AG09309 (cell line): Measurements from ENCODE around the gene DDX54.

Source experiments
- DNase-seq: peaks from one replicate; pipeline ENCODE4 v3.0.0-alpha.2; 2010; ENCODE audit warnings: low read depth
- H3K4me3 ChIP-seq: 2 replicates; pipeline ENCODE4 v1.5.1; 2011; ENCODE audit warnings: mild to moderate bottlenecking, low read depth, low read length, moderate library complexity; ENCODE audit not compliant: control insufficient read depth
- TF ChIP-seq, protein P1 (sequence below): IDR thresholded peaks from 2 replicates; pipeline ENCODE4 v1.5.1; 2011; ENCODE audit warnings: mild to moderate bottlenecking, low read depth, low read length, inconsistent platforms; ENCODE audit not compliant: insufficient read depth, control insufficient read depth; ENCODE audit errors: missing control alignments

The DDX54 gene

DNA sequence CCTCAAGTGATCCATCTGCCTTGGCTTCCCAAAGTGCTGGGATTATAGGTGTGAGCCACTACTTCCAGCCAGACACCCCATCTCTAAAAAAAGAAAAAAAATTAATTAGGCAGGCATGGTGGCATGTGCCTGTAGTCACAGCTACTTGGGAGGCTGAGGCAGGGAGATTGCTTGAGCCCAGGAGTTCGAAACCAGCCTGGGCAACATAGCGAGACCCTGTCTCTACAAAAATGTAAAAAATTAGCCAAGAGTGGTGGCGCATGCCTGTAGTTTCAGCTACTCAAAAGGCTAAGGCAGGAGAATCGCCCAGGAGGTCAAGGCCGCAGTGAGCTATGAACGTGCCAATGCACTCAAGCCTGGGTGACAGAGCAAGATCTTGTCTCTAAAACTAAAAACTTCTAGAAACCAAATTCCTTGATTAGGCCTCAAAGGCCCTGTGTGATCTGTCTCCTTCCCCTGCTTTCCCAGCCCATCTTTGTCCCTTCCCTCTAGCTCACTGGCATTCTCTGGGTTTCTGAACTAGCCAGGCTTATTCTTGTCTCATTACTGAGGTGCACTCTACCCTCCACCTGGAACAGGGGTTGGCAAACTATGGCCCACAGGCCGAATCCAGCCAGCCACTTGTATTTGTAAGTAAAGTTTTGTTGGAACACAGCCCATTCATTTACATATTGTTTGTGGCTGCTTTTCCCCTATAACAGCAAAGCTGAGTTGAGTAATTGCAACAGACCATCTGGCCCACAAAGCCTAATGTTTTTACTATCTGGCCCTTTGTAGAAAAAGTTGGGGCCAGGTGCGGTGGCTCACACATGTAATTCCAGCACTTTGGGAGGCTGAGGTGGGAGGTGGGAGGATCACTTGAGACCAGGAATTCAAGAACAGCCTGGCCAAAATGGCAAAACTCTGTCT, 18.8 kb upstream of the DDX54 start:
- TF ChIP-seq, protein P1, sequence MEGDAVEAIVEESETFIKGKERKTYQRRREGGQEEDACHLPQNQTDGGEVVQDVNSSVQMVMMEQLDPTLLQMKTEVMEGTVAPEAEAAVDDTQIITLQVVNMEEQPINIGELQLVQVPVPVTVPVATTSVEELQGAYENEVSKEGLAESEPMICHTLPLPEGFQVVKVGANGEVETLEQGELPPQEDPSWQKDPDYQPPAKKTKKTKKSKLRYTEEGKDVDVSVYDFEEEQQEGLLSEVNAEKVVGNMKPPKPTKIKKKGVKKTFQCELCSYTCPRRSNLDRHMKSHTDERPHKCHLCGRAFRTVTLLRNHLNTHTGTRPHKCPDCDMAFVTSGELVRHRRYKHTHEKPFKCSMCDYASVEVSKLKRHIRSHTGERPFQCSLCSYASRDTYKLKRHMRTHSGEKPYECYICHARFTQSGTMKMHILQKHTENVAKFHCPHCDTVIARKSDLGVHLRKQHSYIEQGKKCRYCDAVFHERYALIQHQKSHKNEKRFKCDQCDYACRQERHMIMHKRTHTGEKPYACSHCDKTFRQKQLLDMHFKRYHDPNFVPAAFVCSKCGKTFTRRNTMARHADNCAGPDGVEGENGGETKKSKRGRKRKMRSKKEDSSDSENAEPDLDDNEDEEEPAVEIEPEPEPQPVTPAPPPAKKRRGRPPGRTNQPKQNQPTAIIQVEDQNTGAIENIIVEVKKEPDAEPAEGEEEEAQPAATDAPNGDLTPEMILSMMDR = no peak
- no peak overlapping the region for H3K4me3 ChIP-seq
- DNase-seq = no peak

DNA sequence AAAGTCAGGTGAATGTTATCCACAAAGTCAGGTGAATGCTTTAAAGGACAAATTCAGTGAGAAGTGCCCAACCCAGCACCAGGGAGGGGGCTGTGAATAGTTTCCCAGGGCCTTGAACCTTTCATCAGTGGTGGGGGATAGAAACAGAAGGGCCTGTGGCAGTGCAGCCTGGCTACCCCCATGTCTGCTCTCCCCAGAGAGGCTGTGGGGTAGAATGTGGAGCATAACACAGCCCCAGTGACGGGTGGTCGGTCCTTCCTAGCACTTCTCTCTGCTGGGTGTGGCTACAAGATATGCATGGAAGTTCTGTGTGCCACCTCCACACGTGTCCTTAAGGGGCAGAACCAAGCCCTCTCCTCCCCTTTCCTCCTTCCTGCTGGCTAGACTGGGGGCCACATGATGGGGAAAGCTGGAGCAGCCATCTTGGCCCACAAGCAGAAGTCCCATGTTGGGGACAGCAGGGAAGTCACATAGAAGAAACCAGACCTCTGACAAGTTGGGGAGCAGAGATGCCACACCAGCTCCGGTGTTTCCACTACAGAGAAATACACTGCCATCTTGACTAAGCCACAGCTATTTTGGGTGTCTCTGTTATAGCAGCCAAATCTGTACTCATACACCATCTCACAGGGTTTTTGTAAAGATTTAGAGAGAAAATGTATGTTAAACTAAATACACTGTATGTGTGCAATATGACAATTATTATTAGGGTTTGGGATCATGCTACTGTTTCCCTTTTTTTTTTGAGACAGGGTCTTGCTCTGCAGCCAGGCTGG, 17.2 kb upstream of the DDX54 start:
- DNase-seq = no peak
- TF ChIP-seq, protein P1 = no peak
- H3K4me3 ChIP-seq = no peak overlapping the region

DNA sequence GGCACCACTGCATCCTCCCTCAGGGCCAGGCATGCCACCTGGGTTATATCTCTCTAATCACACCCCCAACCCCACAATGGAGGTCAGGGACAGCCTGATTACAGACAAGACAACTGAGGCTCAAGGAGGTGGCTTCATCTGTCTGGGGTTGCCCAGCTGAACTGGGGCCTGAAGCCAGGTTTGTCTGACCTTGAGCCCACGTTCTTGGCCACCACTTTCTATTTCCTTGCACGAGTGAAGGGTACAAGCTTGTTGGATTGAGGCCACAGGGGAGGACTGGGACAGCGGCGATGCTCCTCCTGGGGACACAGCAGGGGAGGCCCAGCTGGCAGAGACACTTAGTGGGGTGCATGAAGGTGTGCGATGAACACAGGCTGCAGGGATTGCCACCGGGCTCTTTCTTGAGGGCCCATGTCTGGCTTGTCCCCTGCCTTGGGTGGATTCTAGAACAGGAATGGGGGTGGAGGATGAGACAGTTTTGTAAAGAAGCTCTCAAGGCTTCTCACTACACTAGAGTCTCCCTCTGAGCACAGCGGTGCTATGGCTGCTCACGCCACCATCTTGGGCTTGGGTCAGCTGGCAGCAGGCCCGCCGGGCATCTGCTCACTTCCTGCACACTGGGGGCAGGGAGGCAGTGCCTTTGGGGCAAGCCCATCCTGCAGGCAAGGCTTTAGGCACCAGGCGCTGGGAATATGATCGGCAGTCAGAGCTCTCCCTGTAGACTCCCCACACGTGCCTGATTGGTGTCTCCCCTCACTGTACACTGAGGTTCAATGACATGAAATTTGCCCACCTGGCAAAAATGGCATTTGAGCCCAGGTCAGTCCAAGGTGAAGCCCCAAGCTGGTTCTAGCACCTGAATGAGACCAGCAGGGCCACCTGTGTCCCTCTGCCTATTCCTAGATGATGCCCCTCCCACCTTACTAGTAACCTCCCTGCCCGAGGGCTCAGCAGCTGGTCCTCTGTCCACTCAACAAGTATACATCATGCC, 16.2 kb upstream of the DDX54 start:
- H3K4me3 ChIP-seq = no peak overlapping the region
- no peak for DNase-seq
- TF ChIP-seq, protein P1 = no peak

GRCh38 chr12:113200021-113200797, 14.9 kb upstream of the DDX54 start:
- no peak overlapping the region for H3K4me3 ChIP-seq
- TF ChIP-seq, protein P1 = no peak
- no peak for DNase-seq

DNA sequence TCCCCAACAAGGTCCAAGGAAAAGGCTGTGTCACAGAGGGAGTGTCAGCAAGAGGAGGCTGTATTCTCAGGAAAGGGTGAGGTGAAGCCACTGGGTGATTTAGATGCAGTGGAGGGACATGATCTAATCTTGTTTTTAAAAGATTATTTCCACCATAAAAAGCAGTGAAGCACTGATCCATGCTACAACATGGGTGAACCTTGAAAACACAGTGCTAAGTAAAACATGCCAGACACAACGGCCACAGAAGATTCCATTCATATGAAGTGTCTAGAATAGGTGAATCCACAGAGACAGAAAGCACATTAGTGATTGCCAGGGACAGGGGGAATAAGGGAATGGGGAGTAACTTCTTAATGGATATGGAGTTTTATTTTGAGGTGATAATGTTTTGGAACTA, 13.0 kb upstream of the DDX54 start:
- no peak overlapping the region for H3K4me3 ChIP-seq
- no peak for DNase-seq
- TF ChIP-seq, protein P1 = no peak
